Mesenteric fat pad (tissue), 1 donor: ENCODE data around the gene FRY. TPM values are rescaled to one million over a fixed set of nuclear protein-coding genes. Genes with fewer than 3 reads are reported as not detected.

Experiments used
- DNase-seq: peaks from one replicate; pipeline ENCODE4 v3.0.0-alpha.2; 2020; ENCODE audit warnings: low spot score
- total RNA-seq: library from RNA; stranded (reverse); fragmentation: NEBNext Ultra II Directional; extraction: Animal tissue kit (Norgen Biotek cat#: 25700); gene quantifications from one replicate; pipeline ENCODE4 v1.2.1, GENCODE V29; 2021
- donor health status: DM: yes; HTN: yes; CAD: no.

FRY gene
- total RNA-seq, 1 donor from 2014 or later: 31.8 TPM

DNA sequence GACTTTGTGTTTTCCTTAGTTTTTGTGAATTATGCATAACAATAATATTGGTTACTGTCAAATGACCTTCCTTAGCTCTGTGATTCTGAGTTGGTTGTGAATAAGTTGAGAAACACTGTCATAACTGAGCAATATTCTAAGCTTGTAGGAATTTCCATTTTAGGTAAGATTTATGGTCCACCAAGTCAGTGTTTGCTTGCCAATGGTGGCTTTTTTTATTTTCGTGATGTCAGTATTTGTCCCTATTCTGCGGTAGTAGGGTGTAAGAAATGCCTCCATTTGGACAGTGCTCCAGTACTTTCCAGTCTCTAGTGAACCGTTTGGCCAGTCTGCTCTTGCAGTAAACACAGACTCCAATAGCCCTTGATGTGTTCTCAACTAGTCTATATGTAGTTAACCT lies 94.7 kb downstream of the FRY start:
- no peak for DNase-seq

DNA sequence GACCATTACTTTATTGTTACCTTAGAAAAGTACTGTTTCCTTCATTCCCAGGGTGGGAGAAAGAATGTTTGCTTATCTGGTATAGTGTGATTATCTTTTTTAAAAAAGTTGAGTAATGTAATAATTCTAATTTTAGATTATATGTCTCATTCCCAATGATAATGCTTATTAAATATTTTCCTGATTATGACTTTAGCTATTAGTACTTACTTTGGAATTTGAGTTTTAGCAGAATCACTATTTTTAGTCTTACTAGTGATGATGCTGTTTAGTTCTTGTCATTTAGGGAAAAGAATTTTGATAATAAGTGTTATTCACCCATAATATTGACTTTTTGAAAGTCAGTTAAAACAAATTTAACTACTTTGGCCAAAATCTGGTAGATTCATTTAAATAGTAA lies 95.2 kb downstream of the FRY start:
- no peak for DNase-seq

- DNase-seq: no peak
Measured at GRCh38 chr13:32127691-32128090, 96.1 kb downstream of the FRY start.

- no peak for DNase-seq
Measured at GRCh38 chr13:32134241-32135055, 102.9 kb downstream of the FRY start.

DNA sequence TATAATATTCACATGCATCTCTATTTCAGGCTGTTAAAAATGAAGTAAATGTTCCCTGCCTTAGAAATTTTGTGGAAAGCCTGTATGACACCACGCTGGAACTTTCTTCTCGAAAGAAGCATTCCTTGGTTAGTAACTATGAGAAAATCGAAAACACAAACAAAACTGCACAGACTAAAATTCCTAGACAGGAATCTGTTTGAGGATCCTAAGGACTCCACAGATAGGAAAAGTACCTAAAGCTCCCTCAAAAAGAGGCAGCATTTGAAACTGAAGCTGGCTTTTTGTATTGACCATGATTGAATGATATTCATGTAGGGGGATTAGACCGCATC lies 103.4 kb downstream of the FRY start:
- DNase-seq: no peak

DNA sequence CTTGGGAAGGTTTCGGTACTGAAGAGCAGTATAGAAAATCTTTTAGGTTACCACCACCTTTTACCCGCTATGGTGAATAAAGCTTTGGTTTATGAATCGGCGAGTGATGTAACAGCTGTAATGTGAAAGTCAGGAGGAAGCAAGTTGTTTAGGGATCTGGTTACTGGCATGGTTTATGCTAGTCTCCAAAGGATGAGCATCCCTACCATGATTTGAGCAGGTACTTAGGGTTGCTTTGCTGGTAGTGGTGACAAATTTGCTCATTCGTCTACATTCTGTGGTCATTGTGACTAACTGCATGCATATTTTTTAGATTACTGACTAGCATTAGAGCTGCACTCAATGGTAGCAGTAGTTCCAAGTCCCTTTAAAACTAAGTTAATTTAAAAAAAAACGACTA lies 104.1 kb downstream of the FRY start:
- no peak for DNase-seq

- DNase-seq: no peak
Measured at GRCh38 chr13:32136061-32136460, 104.5 kb downstream of the FRY start.

- no peak for DNase-seq
Measured at GRCh38 chr13:32136716-32137115, 105.1 kb downstream of the FRY start.

DNA sequence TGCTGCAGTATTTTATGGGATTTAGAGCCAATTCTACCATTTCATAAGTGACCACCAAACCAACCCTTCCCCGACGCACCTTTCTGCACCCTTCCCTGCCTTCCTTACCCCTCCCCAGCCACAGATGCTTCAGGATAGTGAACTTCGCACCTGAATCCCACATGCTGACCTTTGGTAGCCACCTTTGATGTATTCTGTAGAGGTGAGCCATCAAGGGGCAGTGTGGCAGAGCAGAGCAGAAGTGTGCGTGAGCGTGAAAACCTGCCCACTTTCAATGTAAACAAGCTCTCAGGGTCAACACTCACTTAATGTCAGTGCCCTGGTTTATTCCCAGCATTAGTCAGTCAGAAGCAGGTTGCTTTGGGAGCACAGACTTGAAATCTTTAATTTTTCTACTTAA lies 107.7 kb downstream of the FRY start:
- DNase-seq: no peak

GRCh38 chr13:32140109-32140508 lies 108.5 kb downstream of the FRY start:
- DNase-seq: no peak

GRCh38 chr13:32141462-32141861 lies 109.9 kb downstream of the FRY start:
- no peak for DNase-seq

DNA sequence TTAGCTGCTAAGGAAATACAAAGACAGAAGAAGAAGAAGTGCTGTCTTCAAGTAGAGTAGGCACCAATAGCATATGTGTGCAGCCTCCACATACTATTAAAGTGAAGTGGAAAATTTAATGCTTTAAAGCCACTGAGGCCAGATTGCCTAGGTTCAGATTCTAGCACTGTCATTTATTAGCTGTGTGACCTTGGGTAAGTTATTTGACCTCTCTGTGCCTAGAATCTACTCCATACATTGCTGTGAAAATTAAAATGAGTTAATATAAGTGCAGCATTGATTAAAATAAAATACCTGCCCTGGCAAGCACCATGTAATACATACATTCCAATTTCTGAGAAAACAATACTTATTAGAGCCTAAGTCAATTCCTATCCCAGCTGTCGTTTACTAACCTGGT lies 110.5 kb downstream of the FRY start:
- no peak for DNase-seq

GRCh38 chr13:32142956-32143375 lies 111.4 kb downstream of the FRY start:
- DNase-seq: no peak

GRCh38 chr13:32147193-32147592 lies 115.6 kb downstream of the FRY start:
- no peak for DNase-seq

DNA sequence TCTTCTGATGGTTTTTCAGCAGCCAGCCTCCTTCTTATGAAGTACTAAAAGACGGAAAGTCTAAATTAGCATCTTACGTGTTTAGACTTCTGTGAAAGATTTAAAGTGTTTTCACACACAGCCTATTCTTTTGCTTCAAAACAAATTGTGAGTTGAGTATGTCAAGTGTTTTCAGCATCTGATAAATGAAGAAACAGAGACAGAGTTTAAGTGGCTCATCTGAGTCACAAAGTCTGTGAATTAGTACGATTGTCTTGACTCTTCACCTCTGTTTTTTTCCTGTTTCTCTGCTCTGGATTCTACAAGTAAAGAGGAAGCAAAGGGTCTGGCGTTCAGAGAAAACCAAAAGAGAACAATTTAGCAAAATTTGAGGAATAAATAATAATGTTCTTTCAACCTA lies 116.4 kb downstream of the FRY start:
- no peak for DNase-seq

- DNase-seq: no peak
Measured at GRCh38 chr13:32150239-32150638, 118.7 kb downstream of the FRY start.

DNA sequence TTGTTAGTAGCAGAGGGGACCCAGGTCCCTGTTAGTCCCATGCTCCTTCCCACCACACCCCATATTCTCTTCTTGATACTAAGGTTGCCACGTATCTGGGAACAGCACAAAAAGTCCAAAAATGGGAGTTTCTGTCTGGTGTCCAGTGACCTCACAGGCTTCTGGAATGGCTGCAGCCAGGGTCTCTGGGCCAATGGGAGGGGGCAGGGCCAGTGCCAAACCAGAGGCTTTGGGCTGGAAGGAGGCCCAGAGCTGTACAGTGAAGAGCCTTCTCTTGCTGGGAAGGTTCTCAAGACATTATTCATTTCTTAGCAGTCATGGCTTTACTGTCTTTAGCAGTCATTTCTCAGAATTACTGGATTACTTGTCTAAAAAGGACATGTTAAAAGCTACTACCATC lies 119.2 kb downstream of the FRY start:
- DNase-seq: peak; percentile 92

- no peak for DNase-seq
Measured at GRCh38 chr13:32151240-32151639, 119.7 kb downstream of the FRY start.

DNA sequence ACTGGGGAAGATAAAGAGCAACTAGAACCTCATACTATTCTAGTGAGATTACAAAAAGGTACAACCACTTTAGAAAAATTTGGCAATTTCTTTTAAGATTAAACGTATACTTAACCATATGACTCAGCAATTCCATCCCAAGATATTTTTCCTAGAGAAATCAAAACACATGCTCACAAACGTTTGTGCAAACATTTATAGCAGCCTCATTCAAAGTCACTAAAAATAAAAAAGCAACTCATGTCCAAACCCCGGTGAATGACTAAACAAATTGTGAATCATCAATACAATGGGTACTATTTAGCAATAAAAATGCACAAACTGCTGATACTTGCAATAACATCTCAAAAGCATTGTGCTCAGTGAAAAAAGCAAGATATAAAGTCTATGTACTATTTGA lies 121.5 kb downstream of the FRY start:
- no peak for DNase-seq

DNA sequence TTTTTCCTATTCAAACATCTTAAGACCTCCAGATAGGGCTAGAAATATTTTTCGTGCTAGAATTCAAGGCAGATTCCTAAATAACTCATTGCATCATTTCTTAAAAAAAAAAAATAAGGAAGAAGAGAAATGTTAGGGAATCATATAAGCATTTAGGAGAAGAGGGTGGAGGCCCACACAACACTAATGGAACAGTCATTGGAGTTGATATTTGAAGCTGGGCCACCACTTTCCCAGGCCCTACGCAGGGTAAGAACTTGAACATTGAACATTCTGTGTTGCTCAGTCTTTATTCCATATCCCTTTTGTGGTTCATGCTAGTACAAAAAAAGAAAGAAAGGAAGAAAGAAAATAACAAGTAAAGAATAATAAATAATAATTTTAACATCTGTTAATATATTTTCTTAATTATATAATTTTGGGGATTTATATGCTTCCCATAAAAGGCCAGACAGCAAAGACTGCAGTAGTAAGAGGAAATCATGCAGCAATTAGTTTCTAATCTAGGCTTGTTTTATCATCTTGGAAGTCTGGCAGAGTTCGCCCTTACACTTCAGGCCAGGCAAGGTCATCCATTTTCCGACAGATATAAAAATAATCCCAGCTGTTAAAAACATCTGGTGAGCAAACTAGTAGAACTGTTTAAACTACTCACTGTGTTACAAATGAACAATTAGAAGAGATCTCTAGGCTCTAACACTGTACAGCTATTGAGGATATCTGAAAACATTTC lies 127.7 kb downstream of the FRY start:
- DNase-seq: no peak

GRCh38 chr13:32162395-32163005 lies 130.9 kb downstream of the FRY start:
- DNase-seq: no peak

DNA sequence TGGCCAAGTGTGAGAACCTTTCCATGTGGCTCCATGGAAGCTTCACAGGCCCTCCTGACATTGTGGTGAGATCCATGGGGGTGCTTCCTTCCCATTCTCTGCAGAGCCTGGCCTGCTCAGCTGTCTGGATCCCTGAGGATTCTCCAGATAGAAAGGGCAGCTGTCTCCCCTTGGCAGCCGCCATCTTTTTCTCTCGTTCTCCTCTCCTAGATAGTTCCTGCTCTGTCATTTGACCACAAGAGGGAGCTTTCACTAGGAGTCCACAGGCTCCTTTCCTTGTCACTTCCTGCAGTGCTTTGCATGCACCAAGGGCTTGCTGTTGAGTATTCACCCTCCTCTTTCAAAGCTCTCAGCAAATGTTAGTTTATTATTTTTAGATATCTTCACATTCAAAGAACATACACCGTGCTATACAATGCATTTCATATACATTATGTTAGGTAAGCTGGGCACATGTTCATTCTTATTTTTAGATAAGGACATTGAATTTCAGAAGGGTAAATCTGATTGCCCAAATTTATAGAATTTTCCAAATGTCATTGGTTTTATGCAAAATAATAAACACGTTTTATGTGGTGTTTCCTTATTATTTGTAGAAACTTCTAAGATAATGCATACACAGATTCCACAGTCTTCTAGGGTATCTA lies 133.2 kb downstream of the FRY start:
- no peak for DNase-seq
